NCI-H2107 (cell line): Measurements from ENCODE around the gene BHLHA15.

ENCODE experiments used
- DNase-seq: peaks from one replicate; lab custom pipeline; 2025; lab: John Stamatoyannopoulos, UW

BHLHA15 gene

DNA sequence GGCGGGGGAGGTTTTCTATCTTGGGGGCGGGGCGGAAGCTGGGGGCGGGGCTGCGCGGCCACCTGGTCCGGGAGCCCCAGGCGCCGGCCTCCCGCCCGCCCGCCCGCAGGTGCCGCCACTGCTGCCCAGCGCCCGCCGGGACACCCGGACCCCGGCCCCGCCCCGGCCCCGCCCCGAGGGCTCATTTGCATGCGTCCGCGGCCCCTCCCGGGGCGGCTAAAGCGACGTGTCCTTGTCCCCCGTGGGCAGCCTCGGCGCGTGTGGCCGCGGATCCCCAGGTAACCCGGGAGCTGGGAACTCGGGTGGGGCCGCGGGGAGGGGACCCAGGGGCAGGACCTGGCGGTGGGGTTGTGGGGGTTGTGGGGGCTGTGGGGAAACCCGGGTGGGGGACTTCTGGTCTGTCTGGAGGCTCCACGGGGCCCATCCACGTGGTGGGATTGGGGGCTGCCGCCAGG lies at the start of gene BHLHA15:
BHLHA15 (plus strand) TSS at position 219 of the 455 bp plus-strand sequence. CDS start 871 bp downstream, outside the sequence.
- DNase-seq, result no peak

DNA sequence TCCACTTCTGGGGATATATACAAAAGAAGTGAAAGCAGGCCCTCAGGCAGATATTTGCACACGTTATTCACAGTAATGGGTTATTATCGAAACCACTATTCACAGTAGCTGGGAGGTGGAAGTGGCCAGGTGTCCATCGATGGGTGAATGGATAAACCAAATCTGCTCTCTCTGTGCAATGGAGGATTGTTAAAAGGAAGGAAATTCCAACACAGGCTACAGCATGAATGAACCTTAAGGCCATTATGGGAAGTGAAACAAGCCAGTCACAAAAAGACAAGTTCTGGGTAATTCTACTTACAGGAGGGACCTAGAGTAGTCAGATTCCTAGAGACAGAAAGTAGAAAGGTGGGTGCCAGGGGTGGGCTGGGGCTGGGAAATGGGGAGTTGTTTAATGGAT lies 48.5 kb upstream of the BHLHA15 start:
- DNase-seq, result no peak

- DNase-seq, result no peak
These were observed 48.0 kb upstream of the BHLHA15 start for GRCh38 chr7:98163269-98163668.

DNA sequence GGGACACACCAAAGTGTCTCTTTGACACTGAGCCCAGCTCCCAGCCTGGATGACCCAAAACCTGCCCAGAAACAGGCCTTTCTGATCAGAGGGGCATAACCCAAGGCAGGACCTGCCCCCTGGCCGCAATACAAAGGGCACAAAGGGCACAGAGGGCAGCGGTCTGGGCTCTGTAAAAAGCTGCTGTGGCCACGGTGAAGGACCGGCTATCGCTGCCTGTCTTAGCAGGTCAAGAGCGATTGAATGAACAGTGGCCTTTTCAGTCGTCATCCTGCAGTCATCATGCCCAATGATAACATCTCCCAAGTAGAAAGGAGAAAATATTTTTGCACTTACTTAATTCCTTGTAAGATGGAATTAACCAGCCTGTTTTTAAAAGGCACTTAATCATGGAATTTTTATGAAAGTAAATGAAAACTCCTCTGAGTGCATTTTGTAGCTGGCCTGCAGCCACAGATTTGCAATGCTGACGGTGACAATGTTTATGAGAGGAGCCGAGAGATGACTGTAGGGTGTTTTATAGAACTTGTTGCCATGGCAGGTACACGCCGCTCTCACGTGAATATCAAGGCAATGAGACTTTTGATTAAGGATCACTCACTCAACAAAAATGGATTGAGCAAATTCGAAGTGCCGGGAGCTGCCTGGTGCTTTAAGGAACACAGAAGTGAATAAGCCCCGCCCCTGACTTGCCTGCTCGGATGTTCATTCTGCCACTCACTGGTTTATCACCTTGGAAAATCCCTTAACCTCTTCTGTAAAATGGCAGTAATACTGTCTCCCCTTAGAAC lies 47.3 kb upstream of the BHLHA15 start:
- no peak for DNase-seq

DNA sequence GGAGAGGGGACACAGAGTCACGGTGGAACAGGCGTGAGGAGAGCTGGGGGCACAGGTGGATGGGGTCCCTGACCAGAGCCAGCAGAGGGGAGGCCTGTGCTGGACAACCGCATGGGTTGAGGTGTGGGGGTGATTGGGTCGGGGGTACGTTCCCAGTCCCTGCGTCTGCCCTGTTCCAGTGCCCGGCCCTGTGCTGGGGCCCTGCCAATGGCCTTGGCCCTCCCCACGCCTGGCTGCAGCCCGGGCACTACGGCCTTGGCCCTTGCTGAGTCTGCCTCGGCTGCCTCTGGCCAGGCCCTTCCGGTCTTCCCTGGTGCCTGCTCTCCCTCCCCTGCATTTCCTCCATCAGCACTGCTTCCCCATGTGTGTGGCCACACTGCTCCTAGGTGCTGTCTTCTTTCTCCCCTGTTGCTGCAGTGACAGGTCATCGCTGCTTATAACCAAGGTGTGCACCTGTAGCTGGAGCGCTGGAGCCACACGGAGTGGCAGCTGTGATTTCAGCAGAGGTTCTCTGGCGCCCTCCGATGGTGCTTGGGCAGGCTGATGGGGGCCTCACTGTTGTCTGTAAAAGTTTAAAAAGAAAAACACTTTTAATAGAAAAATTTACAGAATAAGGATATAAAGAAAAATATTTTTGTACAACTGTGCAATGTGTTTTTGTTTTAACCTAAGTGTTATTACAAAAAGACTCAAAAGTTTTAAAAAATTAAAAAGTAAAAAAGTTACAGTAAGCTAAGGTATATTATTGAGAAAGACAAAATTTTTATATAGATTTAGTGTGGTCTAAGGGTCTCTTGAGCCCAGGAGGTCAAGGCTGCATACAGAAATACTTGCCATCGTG lies 45.2 kb upstream of the BHLHA15 start:
- DNase-seq, result peak; percentile 59

DNA sequence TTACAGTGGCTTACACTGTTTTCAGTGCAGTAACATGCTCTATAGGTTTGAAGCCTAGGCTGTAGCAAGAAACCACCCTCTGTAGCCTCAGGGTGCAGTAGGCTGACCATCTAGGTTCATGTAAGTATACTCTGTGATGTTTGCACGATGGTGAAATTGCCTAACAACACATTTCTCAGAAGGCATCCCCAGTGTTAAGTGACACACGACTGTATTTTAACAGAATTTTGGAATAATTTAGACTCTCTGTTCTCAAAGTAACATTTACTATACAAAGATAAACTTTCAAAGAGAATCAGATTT lies 44.6 kb upstream of the BHLHA15 start:
- DNase-seq, result no peak

DNA sequence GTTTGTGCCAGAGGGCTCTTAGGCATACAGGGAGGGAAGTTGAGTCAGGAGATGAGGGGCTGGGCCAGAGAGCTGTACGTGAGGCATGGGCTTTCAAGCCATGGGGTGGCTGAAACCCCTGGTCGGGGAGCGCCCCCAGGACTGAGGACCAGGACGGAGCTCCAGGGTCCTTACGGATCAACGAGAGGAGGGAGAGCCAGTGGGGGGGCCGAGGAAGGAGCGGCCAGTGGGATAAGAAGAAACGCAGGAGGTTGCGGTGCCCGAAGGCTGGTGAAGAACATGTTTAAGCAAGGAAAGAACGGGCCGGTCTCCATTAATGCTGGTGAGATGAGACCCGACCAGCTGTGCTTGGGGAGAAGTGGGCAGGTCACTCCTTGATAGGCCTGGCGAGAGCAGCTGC lies 43.6 kb upstream of the BHLHA15 start:
- no peak for DNase-seq

DNA sequence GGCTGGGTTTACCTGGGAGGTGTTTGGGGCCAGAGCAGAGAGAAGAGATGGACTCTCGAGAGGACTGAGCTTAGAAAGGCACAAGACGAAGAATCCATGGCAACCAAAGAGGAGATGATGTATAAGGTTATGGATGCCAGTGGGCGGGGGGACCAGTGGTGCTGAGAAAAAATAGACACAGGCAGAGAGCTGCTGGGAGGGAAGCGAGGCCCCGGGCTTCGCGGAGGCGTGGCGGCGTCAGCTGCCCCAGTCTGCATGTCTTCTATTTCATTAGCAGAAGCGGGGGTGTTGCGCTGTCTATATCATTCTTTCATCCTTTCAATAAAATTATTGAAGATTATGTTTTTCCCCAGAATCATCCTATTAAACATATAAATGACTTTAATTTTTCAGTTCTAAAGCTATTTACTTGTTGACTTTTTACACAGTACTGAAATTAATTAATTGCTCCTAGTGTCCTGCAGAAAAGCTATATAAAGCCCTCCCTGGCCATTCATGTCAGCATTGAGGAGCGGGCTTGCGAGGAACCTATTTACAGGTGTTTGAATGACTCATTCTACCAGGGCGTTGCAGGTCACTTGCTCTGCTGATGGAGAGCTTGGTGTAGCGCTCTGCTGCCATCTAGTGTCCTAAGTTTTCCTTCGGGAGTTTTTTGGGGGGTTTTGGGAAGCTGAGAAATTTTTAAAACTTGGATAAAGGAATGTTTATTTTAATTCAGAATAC lies 42.9 kb upstream of the BHLHA15 start:
- DNase-seq, result peak; percentile 79

- no peak for DNase-seq
These were observed 42.2 kb upstream of the BHLHA15 start for GRCh38 chr7:98168904-98169621.

- DNase-seq, result no peak
These were observed 40.3 kb upstream of the BHLHA15 start for GRCh38 chr7:98170966-98171365.

DNA sequence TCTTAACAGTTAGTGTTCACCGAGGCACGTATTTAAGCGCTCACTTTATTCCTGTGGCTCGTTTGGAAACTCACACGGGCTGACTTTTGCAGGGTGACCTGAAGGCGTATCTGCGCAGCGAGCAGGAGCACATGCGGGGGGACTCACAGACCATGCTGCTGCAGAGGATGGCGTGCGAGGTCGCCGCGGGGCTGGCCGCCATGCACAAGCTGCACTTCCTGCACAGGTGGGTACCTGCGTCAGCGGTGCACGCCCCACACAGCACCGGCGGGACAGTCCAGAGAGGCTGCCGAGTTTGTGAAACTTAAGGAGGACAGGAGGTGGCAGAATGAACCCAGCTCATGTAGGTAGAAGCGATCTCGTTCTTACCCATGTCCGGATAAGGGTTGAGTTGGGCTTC lies 39.8 kb upstream of the BHLHA15 start:
- no peak for DNase-seq

- no peak for DNase-seq
These were observed 36.6 kb upstream of the BHLHA15 start for GRCh38 chr7:98174334-98175259.

GRCh38 chr7:98175260-98175940 lies 35.8 kb upstream of the BHLHA15 start:
- no peak for DNase-seq

- no peak for DNase-seq
These were observed 33.7 kb upstream of the BHLHA15 start for GRCh38 chr7:98177553-98177952.

DNA sequence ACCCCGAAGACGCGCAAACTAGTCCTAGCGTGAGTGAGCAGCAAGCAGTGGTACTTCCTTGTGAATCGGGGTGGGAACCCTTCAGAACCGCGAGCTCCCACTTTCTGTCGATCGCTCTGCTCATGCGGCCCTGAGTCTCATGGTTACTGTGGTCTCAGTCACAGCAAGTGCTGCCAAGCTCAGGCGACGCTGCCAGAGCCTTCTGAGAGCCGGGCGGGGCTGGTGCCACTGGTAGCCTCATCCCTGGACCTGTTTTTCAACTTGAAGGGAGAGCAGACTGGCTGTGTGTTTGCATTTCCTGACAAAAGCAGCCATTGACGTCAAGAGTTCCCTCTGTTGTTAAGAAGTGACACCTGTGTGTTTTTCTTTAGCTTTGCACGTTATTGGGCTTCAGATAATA lies 32.9 kb upstream of the BHLHA15 start:
- DNase-seq, result no peak

- no peak for DNase-seq
These were observed 32.3 kb upstream of the BHLHA15 start for GRCh38 chr7:98178762-98179490.

DNA sequence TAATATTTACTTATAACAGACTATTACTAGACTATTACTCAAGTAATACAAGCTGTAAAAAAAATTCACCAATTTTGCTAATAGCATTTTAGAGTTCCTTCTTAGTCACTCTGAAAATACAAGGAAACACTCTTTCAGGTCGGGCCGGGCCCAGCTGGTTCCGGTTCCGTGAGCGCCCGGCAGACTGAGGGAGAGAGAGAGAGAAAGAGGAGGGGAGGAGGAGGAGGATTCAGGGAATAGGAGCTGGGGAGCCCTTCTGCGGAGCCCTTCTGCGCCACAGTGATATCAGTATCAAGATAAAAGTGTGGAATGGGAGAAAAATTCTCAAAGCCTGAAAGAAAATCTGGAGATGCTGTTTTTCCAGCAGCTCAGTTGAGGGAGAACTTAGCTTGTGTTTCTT lies 30.5 kb upstream of the BHLHA15 start:
- no peak for DNase-seq

GRCh38 chr7:98185101-98185500 lies 26.1 kb upstream of the BHLHA15 start:
- DNase-seq, result no peak

DNA sequence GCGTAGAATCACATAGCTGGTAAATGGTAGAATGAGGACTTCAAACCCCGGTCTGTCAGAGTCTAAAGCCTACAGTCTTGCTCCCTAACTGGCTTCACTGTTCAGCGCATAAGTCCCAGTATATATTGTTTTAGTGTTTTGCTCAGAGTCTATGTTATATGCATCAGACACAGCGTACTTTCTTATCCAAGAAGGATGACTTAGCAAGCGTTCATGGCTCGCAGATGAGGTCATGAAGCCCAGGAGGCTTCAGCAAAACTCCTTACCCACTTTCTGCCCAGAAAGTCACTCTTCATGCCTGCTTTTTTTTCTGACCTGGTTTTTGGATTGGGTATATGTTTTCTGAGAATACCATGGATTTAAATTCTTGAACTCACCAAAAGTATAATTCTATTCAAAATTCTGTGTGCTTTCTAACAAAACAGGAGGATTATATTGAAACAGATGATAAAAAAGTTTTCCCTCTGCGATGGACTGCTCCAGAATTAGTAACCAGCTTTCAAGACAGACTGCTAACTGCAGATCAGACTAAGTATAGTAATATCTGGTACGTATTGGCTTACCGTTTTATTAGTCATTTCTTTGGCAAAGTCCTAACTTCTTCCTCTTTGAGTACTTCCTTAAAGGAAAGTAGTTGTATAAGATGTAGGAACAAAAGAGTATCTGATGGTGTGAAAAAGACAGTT lies 24.6 kb upstream of the BHLHA15 start:
- DNase-seq, result no peak
